Measurements from ENCODE around the gene SLC5A7.

Gene SLC5A7
- total RNA-seq = 0 reads per million in 4 experiments

DNA sequence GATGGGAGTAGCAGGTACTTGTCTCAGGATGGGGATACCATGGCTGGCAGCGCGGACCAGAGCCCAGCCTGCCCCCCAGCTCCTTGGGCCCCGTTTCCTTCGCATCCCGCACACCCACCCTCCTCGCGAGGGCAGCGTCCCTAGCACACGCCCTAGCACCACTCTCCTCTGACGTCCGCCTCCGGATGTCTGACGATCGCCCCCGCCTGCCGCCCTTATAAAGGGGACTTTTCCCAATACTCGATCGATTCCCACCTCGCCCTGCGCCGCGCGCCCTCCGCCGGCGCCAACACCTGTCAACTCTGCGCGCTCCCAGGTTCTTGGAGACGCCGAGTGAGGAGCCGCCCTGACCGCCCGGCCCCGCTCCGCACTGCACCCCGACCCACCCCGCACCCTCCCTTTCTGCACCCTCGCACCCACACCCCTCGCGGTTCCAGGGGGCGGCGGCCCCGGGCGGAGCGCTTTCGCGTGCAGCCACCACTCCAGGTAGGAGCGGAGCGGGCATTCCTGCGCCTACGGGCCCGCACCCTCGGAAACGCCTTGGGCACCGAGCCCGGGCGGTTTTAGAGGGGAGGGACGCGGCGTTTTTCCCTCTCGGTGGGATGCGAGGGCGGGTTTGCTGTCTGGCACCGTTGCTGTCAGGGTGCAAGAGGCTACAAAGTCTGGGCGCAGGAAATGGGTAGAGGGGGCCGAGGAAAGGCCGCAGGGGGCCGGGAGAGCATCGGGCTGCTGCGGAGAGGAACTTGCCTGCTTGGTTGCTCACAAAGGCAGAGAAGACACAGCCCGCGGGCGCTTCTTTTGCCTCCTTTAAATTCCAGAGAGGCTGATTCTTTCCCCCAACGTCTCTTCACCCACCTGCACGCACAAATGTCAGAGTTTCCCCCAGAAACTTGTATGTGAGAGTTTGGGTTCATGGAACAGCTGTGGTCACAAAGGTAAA, at the start of gene SLC5A7:
Gene SLC5A7, plus strand, starts transcription at position 247 of the 940 bp plus-strand sequence. CDS start 1,632 bp downstream, outside the sequence.
- no peak for DNase-seq

DNA sequence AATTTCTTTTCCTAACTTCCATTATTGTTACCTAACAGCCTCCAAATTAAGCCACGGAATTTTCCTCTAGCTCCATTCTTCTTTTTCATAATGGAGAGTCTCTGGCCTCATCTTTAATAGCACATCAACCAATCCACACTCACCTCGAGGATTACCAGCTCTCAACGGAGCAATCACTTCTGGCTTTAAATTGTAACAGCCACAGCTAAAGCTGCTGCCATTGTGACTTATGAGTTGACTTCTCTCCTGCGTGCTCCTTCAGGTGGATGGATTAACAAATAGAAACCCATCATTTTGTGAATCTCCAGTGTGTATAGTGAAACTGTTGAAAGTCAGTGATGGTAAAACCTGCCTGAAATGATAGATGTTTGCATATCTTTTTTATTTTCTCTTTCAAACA, 24.9 kb upstream of the SLC5A7 start:
- no peak for DNase-seq

DNA sequence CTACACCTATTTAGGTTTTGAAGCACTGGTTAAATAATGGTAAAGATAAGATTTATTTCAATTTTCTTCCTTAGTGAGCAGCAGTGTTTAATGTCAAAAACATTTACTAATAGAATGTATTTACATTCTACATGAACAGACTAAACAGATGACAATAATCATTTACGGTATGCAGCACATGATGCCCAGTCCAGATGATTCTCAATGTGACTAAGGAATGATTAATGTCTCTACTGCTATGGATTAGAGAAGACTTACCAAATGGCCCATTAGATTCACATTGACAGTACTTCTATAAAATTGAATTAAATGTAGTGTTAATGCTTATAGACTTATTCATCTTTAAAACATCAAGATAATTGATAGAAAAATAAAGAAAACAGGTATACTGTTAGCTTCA, 22.1 kb upstream of the SLC5A7 start:
- DNase-seq = no peak

DNA sequence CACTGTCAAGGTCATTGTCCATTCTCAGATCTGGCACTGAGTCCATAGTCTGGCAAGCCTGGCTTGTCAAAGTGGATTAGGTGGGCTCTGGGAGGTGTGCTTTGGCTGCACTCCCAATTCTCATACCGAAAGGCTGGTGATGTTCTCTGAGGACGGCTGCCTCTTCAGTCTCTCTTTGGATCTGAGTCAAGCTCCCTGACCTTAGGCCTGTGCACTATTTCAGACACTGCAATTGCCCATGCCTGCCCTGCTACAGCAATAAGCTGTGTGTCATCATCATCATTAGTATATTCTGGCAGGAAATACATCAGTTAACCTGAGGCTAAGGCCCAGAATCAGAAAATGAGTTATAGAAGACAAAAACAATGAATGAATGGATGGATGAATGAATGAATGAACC, 1.6 kb upstream of the SLC5A7 start:
- DNase-seq = no peak

DNA sequence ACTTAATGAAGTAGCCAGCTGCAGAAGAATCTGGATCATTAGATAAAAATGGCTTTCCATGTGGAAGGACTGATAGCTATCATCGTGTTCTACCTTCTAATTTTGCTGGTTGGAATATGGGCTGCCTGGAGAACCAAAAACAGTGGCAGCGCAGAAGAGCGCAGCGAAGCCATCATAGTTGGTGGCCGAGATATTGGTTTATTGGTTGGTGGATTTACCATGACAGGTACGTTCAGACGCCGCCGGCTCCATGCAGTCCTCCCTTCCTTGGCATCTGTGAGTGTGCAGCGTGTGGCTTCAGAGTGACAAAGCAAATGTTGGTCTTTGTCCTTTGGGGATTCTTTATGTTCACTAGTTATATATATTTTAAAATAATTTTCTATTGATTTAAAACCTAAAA, 1.8 kb downstream of the SLC5A7 start:
- no peak for DNase-seq

DNA sequence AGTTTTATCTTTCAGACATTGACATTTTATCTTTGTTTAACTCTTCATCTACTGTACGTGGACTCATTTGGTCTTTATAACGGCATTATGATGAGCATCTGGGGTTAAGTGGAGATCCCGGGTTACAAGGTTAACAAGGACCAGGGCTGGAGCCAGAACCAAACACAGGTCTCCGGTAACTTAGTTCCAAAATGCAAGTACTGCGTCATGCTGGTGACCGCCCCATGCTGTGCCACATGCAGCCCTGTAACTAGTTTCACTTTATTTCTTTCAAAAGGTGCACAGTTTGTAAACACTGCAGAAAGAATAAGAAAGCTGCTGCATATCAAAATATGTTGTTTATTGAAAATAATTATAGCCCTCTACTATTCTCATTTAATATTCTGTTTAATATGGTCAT, 3.1 kb downstream of the SLC5A7 start:
- no peak for DNase-seq

DNA sequence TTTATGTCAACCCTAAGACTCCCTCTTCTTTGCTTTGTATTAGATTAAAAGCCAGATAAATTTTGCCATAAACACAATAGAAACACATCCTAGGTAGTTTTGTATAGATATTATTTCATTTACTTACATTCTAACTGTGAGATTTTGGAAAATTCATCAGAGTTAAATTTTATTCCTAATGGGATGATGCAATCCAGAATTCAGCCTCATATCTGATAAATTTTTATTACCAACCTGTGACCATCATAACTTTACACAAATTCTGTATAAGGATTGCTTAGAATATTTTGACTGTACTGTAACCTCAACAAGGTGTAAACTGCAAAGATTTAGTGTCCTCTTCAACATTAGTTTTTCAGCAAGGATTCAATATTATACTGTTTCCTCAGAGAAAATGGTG, 4.4 kb downstream of the SLC5A7 start:
- no peak for DNase-seq

DNA sequence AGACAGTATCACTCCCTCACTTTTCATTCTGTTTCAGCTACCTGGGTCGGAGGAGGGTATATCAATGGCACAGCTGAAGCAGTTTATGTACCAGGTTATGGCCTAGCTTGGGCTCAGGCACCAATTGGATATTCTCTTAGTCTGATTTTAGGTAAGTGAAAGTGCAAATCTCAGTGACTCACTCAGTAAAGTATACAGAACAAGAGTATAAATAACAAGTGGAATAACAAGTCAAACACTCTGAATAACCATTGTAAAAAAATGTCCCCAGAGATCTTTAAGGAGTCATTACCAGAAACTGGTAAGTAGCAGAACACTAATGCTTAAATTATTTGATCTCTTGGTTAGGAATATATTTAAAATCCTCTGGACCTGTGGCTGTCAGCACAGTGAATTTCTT, 5.7 kb downstream of the SLC5A7 start:
- DNase-seq = no peak

DNA sequence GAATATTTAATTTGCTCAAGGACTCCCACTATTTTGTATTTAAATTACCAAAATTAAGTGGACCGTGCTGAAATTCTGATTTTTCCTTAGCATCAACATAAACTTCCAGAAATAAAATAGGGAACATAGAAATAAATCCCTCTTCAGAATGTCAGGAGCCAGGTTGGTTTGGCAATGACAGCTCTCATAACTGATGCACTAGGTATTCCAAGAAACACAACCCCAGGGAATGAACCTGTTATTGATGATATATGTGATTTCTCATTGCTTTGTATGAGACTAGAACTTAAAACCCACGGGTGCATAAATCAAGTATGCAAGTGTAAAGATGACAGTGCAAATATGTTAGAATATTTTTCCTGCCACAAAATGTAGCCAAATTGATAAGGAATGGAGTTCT, 12.8 kb downstream of the SLC5A7 start:
- DNase-seq = no peak

DNA sequence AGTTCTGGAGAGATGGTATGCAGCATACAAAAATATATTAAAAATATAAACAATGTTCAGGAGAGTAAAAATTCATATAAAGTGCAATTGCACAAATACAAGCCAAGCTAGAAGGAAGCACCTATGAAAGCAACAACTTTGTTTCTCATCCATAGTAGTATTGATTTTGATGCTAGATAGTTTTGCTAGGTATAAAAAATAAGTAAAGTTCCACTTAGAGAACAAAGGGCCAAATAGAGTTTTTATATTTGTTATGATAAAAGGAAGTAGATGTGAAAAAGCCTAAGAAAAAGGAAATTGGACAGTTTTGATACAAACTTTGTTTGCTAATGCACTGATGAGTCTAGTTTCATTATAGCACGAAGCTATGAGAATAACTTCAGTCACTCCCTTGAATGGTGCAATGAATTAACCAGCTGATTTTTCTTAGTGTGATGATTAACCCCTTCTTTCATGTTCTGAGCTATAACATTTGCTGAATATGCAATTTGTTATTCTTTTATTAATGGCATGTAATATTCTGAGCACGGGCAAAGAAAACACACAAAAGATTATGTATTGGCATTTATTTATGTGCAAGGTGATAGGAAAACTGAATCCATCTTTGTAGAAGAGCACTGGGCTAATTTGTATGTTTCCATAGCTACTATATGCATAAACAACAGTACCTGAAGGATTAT, 24.7 kb downstream of the SLC5A7 start:
- DNase-seq = no peak

DNA sequence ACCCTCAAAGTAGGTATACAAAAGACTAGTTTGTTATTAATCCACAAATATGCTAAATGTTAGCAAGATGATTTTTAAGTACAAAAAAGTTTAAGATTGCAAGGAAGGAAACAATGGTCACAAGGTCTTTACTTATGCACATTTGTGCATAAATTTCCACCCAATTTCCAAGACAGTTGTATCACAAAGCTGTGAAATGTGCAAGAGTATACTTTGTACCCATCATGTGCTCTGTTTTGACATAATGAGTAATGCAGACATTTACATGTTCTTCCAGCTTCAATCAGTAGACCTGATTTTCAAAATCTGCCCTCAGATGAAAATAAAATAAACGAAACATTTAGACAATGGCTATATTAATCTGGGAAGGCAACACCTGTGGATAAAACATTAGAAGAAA, 27.0 kb downstream of the SLC5A7 start:
- DNase-seq = no peak

DNA sequence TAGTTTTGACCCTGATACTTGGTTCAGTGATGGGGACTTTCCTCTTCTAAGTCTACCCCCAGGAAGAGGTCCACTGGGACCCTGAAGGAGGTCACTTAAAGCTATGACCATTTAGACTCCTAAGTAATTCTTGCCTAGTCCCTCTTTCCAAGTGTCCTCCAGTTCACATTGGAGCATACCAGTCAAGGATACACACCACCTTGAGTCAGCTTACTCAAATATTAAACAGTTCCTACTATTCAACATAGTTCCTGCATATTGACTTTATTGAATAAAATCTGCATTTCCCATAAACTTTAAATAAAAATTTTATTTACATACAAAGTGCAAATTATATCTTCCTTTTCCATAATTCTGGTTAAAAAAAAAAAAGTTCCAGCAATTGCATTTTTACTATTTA, 36.3 kb downstream of the SLC5A7 start:
- no peak for DNase-seq

DNA sequence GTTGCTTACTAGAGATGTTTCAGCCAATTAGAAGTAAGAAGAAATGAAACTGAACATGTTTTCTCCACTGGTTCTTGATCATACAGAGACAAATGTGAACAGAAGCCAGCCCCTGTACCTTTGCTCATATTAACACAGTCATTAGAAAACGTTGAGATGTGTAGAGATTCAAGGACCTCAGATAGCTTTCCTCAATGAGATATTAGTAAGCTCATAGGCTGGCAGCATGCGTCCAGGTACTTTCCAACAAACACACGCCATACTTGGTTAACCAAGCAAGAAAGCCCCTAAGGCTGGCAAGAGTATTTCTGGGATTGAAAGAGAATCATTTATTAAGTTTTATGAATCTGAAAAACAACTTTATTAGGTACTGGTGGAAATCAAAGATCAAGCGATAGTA, 37.5 kb downstream of the SLC5A7 start:
- no peak for DNase-seq

DNA sequence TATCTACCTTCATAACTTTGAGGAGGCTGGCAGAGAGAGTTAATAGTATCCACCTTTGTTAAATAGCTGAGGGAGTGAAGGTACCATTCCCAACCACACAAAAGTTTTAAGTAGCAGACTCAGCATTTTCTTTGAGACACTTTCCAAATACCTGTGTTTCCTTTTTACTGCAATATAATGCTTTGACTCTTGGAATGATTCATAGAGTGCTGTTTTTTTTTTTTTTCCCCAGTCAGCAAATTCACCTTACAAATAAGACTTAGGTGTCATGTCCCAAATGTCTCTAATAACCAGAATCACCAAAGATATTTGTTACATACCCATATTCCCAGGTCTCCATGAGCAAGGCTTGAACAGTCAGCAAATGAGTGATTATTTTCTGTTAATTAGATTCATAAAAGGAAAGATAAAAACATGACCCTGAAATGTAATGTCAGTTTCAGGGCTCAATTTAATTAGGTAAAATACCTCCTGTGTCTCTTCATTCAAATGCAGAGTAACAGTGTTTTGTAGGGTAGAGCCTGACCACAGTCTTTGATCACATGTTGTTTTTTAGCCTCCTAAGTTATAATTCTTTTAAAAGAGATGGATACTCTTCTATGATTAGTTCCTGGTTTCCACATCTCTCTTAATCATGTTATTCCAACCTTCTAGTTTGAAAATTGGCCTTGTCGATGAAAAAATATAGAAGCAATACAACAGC, 39.9 kb downstream of the SLC5A7 start:
- DNase-seq = no peak

DNA sequence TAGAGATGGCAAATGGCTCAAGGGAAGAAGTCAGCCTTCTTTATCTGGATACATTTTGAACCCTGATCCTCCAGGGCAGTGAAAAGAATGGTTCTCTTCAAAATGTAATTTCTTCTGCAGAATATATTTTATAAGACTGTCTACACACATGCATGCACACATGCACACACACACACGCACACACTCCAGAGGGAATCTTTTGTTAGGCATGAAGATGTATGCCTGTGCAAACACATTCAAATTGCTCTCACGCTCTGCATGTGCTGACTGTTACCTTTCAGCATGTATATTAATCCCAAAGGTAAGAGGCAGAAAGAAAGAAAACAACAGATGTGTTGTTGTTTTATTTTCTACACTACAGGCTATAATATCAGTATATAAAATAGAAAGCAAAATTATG, 43.2 kb downstream of the SLC5A7 start:
- no peak for DNase-seq

DNA sequence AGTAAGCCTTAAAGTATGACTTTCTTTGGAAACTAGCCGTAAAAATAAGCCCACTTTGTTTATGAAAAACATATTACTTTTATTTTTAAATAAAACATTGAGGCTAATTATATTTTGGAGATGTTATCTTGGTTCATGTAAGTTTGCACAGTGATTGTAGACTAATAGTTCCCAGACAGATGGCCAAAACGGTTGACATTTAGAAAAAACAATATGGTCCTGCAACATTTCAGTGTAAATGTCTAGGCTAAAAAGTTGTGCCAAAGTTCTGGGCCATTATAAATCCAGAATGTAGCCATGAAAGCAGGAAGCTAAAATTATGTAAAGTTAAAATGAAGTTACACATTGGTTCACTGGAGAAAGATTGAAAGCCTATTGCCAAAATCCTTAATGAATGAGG, 43.6 kb downstream of the SLC5A7 start:
- DNase-seq = no peak

DNA sequence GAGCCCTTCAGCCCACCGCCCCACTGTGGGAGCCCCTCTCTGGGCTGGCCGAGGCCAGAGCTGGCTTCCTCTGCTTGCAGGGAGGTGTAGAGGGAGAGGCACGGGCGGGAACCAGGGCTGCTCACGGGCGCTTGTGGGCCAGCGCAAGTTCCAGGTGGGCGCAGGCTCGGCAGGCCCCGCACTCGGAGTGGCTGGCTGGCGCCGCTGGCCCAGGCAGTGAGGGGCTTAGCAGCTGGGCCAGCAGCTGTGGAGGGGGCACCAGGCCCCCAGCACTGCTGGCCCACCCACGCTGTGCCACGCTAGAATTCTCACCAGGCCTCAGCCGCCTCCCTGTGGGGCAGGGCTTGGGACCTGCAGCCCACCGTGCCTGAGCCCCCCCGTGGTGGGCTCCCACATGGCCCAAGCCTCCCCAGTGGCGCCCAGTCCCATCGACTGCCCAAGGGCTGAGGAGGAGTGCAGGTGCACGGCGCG, 45.2 kb downstream of the SLC5A7 start:
- DNase-seq = no peak

DNA sequence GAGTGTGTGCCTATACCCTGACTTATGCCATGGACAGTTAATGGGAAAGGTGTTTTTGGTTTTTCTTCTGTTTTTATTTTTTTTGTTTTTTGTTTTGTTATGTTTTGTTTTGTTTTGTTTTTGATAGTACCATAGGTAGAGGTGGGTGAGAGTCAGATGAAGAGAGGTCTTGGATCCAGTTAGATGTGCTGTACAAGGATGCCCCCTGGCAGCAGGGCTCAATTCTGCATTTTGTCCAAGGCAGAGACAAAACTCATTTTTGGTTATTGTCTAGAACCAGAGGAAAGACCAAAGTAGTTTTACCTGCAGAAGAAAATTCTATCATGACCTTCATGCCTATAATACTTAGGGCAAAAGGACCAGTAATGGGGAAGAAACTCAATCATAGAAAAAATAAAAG, 48.5 kb downstream of the SLC5A7 start:
- DNase-seq = no peak

DNA sequence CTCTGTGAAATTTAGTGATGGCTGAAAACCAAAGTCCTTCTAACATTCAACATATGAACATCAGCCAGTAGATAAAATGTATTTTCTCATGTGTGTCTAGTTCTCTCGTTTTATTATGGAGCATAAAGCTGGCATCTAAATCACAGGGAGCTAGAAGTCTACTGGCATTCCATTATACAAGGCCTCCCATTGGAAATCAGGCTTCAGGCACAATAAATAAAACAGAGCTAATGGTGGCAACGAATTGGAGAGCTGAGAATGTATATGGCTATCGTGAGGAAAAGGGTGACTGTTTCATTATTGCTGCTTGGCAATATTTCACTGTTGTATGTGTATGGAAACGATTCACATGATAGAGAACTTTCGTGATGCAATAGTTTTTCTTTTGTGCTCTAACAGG, 62.4 kb downstream of the SLC5A7 start:
- no peak for DNase-seq

DNA sequence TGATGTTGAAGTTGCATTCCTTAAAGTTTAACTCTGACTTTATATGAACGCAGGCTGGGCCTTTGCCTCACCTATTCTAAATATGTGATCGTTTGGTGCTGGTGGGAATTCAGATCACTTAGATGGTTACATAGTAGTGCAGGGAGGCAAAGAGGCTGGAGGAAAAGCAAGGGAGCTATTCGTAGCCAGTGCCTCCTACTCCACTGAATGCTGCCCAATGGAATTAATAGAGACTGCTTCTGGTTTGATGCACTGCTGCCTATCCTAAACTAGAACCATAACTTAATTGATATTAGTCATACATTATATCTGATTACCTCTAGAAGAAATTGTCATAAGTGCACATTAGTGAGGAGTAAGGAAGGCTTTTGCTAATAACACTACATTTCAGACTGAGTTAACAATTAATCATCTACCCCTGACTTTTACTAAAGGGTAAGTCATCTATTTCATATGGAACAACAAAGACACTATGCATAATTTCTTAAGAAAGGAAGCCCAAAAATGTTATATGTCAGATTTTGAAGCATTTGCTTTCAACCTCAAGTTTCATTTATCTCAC, 72.3 kb downstream of the SLC5A7 start:
- no peak for DNase-seq

DNA sequence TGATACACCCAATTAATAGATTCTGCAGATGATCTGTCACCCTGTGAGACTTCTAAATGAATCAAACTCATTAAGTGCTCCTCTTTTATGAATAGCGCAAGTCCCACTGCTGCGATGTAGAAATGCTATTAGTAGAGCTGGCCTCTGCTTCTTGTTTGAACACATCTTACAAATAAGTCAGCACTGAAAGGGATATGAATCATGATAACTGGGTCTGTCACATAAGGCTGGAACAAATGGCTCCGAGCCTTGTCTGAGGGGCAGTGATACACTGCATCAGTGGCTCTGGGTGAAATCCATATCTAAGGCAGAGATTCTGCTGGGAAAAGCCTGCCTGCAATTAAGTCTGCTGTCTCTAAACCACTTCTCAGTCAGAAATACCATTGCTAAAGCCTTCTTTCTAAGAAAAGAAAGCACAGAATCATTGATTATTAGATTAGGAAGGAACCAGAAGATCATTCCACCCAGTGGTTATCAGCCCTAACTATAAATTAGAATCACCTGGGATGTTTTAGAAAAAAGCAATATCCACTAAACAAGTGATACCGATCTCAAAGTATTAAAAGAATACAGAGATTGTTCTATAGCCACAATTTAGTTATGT, 75.2 kb downstream of the SLC5A7 start:
- no peak for DNase-seq
